NCI-H2081 (cell line): ENCODE data around the gene TTC1.
A peak's percentile ranks its signal among the peaks of the same experiment; 100 is the strongest.
"Not testable (repeated sequence)": the region's sequence is repeated elsewhere in the genome, so short reads cannot be mapped to it uniquely, and the experiment has no call there.

Experiments used
- DNase-seq, 2 experiments: peaks; one replicate each; lab custom pipeline; 2025; lab: John Stamatoyannopoulos, UW

The TTC1 gene

DNA sequence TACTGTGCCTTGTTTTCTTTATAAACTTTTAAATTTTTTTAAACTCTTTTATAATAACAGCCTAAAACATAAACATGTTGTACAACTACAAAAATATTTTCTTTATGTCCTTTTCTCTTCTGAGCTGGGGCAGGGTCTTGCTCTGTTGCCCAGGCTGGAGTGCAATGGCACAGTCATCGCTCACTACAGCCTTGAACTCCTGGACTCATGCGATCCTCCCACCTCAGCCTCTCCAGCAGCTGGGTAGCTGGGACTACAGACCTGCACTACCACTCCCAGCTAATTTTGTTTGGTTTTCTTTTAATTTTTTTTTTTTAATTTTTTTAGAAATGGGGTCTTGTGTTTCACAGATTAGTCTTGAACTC, 31.5 kb downstream of the TTC1 start:
- no peak for DNase-seq

DNA sequence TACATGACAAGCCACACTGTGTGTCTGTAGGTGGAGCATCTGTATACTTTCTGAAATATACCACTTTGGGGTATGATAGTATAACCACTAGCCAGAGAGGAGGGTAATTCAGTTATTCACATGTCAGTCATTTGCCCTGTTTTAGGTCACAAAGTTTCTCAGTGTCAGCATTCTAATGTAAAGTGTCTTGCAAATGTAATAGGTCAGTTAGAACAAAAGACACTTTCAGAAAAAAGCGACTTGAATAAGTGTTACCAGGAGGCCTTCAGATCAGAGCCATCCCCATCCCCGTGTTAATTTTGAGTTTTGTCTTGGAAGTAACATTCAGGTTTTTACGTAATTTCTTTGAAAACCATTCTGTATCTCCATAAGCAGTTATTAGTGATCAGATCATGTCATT, 33.7 kb downstream of the TTC1 start:
- DNase-seq, result no peak

DNA sequence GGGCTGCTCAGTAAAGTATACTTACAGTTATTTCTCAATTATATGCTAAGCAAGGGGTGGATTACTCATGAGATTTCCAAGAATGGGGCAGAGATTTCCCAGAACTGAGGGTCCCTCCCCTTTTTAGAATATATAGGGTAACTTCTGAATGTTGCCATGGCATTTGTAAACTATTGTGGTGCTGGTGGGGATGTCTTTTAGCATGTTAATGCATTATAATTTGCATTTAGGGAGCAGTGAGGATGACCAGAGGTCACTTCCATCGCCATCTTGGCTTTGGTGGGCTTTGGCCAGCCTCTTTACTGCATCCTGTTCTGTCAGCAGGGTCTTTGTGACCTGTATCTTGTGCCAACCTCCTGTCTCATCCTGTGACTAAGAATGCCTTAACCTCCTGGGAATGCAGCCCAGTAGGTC, 35.5 kb downstream of the TTC1 start:
- DNase-seq, result no peak

DNA sequence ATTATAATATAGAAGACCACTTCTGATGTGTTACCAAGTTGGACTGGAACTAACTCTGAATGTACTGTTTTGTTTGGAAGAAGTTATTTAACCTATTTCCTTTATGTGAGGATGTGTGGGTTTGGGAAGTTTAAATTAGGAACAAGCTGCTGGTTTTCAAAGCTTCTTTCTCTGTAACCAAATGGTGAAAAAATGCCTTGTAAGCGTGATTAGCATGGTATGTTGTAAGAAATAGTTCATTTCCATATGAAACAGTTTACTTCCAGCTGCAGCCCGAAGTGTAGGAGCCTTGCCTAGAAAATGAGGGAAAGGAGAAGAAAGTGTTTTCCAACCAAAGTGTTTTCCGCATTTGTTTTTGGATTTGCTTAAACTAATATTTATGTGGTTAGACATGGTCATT, 36.0 kb downstream of the TTC1 start:
- no peak for DNase-seq

DNA sequence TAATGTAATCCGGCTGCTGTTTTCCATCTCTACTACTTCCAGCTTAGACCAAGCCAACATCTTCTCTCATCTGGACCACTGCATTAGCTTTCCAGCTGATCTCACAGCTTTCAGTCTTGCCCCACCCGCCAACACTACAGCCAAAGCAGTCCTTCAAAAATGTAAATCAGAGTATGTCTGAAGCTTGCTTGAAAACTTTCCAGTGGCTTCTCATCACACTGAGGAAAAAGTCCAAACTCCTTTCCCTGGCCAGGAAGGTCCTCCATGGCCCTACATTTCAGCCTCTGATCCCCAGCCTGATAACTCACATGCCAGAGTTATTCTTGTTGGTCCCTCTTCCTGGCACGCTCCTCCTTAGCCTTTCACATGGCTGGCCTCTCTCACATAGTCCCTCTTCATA, 38.5 kb downstream of the TTC1 start:
- no peak for DNase-seq

DNA sequence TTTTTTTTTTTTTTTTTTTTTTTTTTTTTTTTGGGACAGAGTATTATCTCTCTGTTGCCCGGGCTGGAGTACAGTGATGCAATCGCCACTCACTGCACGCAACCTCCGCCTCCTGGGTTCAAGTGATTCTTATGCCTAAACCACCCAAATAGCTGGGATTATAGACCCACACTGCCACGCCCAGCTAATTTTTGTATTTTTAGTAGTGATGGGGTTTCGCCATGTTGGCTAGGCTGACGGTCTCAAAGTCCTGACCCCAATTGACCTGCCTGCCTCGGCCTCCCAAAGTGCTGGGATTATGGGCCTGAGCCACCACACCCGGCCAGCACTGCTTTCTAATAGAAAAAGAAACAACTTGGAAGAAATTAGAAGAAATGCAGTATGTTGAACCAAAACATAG, 39.2 kb downstream of the TTC1 start:
- no peak for DNase-seq

DNA sequence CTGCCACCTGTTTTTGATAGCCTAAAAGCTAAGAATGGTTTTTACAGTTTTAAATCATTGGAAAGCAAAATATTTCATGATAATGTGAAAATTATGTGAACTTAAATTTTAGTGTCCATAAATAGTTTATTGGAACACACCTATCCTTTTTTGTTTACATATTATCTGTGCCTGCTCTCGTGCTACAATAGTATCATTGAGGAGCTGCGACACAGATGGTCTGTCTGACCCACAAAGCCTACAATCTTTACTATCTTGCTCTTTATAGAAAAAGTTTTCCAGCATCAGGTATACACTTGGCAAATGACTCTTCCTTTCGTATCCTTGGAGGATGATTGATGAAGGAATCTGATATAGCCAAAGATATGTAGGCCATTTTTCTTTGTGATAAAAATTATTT, 40.2 kb downstream of the TTC1 start:
- DNase-seq, result no peak

DNA sequence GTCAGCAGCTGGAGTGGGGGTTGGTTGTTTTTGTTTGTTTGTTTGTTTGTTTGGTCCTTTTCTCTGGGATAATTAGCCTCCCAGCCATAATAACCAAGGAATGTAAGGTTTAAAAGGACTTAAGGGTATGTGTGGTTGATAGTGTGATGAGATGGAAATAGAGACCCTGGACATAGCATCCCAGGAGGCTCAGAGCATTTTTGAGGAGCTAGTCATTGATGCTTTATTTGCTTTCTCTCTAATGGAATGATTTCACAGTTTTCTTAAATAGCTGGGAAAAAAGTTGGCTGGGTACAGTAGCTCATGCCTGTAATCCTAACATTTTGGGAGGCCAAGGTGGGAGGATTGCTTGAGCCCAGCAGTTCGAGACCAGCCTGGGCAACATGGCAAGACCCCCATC, 45.1 kb downstream of the TTC1 start:
- DNase-seq, result no peak

DNA sequence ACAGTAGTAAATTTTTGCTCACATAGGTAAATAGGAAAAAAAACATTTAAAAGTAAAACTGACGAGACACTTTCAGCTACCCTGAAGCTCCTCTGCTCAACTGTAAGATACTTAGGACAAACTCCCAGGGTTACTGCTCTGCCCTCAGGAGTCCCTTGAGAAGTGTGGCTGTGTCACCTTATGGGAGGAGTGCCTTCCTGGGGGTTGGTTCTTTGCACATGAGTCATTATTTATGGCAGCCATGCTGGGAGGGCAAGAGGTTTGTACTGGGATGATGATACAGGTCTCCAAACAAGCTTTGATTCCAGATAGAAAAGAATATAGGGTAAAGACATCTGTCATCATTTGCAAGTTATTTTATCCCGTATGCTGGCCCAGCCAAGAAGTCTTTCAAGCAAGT, 45.9 kb downstream of the TTC1 start:
- no peak for DNase-seq

DNA sequence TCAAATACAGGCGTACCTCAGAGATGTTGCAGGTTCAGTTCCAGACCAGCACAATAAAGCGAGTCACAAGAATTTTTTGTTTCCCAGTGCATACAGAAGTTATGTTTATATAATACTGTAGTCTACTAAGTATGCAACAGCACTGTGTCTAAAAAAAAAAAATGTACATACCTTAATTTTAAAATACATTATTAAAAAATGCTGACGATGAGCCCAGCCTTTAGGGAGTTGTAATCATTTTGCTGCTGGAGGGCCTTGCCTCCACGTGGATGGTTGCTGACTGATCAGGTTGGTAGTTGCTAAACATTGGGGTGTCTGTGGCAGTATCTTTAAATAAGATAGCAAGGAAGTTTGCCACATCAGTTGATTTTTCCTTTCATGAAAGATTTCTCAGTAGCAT, 48.3 kb downstream of the TTC1 start:
- no peak for DNase-seq

DNA sequence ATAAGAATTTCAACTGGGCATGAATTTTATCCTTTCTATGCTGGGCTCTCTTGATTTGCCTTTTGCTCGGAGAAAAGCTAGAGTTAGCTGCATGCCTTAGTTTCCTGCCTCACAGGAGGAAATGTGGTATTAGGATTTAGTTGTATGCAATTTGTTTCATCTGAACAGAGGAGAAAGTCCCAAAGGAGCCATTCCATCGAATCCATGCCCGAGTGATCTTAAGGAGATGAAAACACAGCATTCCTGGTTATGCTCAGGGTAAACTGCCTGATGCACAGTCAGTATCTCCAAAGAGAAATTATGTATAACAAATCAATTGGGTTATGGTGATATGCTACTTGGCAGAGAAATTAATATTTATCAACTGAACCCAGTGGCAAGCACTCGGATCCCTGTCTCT, 51.1 kb downstream of the TTC1 start:
- DNase-seq, result no peak

DNA sequence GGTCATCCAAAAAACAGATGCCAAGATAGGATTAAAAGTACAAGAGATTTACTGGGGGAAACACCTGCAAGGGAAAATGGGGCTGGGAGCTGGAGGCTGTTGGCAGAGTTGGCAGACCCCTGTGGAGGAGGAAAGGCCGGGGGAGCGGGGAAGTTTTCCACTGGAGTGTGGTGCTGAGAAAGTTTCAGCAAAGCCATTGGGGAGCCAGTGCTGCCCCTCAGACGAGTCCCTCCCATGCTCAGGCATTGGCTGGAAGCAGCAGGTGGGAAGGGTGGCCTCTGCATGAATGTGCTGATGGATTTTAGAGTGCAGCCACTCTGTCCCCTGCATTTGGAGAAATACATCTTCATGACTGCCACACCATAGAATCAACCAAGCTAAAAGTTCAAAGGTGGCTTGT, 52.8 kb downstream of the TTC1 start:
- no peak for DNase-seq

DNA sequence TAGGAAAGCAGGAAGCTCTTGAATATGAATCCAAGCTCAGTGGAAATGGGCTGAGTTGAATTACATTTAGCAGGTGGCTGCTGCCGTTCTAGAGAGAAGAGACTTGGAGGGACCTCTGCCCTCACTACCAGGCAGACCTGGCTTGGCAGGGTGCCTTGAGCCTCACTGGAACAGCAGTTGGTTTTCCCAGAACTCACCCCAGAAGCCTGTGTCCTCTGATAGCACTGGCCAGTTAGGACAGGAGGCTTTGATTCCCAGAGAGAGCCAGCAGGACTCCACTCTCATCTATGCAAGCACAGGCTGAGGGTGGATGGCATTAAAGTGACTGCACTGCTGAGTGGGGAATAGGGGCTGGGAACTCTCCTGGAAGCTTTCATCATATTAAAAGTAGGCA, 55.5 kb downstream of the TTC1 start:
- DNase-seq, result no peak

DNA sequence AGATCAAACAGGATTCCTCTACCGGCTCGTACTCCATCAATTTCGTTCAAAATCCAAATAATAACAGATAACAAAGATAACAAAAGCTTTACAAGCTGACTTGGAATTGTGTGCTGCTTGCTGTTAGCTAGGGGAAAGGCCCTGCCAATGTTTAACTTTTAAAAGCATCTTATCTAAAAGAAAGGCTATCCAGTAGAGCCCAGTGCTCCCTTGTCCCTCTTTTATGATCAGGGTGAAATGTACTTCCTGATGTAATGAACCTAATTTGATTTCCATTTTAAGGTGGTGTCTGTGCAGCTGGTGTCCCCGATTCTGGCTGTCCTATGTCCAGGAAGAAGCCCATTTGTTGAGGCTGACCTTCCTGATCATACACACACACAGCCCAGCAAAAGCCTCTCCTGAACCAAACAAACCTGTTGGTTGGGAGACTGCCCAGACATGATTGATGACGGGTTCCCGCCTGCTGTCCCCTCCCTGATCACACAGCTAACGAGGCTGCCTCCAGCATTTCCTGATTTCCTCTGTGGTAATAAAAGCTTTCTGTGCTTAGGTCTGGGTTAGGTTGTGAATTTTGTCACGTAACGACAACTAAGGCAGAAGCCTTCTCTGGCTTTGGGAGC, 56.2 kb downstream of the TTC1 start:
- DNase-seq, result peak; percentile 37 to 79

DNA sequence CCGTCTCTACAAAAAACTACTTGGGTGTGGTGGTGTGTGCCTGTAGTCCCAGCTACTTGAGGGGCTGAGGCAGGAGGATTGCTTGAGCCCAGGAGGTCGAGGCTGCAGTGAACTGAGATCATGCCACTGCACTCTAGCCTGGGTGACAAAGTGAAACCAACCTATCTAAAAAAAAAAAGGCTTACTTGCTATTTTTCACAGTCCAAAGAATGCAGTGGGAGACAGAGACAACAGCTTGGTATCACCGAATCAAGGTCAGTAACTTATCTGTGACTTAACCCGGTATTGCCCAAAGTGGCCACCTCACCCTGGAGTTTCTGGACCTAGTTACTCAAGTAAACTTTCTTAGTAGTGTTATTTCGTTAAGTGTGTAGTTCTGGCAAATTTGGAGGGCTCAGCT, 60.2 kb downstream of the TTC1 start:
- not testable (repeated sequence) for DNase-seq

DNA sequence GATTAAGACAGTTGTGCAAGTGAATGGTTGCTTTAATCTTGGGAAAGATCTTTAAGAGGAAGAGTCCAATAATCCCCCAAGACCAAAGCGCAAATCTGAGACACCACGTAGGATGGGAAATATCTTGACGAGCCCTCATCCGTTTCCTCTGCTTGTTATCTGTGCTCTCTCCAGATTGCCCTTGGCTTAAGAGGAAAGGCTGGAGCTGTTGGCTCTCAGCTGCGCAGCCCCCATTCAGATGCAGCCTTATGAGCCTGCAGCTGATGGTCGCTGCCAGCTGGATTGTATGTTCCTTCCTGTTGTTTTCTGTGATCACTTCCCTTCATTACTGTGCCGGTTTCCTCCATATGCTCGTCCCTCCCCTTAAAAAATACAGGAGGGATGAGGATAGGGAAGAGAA, 62.6 kb downstream of the TTC1 start:
- DNase-seq, result peak in 1 of 2 experiments; percentile 9

DNA sequence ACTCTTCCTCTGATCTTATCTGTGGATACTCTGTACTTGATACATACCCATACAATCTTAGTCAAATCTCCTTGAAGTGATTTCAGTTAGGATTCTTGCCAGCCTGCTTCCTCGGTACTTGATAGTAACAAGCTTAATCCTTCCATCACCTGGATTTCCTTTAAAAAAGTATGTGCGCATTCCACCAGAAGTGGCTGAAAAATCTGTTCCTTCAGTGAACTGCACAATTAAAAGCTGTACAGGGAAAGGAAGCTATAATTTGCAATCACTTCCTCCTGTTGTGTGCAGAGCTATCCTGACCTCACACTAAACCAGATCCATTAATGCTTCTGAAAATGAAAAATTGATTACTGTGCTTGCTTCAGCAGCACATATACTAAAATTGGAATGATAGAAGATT, 63.0 kb downstream of the TTC1 start:
- DNase-seq, result no peak

DNA sequence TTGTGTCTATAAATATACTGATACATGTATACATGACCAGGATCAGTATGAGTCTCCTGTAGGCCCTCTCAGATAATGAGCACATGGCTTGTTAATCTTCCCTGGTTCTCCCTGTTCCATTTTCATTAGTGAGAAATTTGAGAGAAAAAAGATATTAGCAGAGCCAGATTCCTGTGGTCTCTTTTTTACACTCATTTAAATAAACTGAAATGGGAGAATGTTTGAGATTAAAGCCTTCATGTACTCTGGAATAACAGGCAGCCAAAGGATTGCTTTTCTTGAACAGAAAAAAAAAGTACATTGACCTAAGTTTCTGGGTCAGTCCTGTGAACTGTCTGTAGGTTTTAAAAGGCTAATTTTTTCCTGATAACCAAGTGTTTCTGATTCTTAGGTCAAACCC, 66.1 kb downstream of the TTC1 start:
- DNase-seq, result no peak

DNA sequence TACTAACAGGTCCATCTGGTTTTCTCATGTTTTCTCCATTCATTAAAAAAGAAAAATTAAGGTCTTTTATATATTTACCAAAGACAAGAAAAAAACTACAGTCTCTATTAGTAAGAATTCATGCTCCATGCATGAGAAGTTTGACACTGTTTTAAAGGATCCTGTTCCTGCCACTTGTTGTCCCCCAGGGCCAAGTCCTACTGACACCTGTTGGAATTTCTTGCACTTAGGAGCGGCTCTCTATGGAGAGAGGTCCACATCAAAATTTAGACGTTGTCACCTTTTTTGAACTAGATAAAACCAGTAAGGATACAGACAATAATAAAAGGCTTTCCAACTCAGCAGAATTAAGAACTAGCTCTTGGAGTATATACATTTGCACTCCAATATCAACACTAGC, 68.1 kb downstream of the TTC1 start:
- no peak for DNase-seq

DNA sequence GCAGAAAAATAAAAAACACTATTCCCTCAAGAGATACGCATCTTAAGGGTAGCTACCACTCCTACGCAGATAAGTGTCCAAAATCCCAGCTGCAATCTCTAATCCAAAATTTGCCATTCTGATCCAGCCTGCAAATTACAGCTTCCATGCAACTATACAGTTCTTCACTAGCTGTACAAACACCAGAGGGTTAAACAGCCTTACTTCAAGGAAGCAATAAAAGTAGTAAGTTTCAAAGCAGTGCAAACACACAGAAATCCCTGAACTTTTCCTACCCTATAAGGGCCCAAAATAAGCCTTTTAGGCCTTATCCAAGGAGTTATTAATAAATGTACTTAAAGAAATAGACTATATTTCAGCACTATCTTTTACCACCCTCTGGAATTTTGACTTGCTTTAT, 70.8 kb downstream of the TTC1 start:
- no peak for DNase-seq

DNA sequence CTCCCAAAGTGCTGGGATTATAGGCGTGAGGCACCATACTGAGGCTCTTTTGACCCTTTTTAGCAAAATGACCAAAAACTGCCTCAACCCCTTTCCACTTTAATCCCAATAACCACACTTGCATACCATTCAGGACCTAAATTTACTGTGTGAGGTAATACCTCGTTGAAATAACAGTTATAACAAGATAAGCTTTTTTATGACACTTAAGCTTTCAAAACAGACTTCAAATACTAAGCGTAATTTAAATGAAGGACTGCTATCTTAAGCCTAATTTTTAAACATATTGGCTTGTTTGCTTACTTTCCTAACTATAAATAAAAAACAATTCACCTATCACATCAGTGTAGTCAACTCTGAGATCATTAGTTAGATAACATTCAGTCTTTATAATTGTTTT, 72.6 kb downstream of the TTC1 start:
- no peak for DNase-seq

DNA sequence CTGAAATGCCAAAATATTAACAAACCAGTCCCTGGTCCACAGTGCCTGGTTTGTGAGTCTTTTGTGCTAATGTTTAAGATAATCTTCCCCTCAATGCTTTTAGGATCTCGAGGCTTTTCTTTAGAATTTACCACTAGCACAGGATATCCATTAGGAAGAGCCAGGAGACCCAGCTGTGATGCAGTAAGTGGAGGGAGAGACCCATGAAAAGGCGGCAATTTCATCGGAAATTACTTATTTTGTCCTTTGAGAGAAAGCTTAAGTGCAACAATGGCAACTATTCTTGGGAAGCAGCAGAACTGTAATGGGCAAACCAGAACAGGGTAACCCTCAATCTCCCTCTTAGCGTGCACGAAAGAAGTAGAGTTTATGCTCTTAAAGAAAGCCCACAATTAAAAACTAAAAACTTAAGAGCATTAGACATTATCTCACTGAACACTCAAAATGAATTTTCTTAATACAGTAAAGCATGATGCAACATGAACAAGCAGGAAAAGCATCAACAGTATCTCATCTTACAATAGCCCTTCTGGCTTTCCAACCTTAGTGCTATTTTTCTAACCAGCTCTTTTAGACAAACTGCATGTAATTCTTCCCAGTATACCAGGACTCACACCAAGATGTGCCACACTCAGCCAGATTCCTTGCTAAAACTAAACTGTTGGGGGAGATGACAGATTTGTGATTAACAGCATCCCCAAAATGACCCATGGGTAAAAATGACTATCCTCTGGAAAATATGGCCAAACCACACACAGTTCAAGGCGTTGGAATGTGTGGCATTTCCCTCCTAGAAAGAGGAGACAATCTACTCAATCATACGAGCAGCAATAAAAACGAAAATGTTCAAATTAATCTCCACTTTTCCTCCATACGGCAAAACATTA, 73.9 kb downstream of the TTC1 start:
- DNase-seq, result no peak

DNA sequence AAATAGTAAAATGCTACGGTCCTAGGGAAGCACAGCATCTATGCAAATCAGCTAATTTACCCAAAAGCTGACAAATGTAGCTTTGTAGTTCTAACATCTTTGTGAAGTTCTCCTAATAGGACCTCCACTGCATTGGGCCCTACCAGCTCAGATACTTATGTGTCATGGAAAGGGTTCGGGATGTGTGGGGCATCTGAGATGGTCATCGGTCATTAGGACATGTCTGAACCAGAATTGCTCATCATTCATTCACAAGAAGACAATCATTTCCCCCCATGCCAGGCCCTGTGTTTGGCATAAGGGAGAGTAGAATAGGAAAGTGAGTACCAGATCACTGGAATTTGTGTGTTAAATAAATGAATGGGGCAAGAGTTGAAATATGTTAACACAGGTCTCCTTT, 74.6 kb downstream of the TTC1 start:
- DNase-seq, result no peak

DNA sequence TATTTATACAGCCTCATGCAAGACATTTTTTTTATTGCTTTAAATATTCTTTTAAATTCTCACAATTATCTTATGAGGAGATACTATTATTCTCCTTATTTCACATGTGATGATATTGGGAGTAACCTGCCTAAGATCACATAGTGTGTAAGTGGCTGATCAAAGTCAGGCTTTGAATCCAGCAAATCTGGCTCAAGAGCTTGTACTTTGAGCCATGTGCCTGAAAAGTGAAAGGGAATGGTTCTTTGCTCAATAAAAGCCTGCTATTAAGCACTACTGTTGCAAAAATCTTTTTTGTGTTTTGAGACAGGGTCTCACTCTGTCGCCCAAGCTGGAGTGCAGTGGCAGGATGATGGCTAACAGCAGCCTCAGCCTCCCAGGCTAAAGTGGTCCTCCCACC, 75.2 kb downstream of the TTC1 start:
- DNase-seq, result no peak
